ENCODE results near the gene OR5L2. TPM values are rescaled to one million over a fixed set of nuclear protein-coding genes. Genes with fewer than 3 reads are reported as not detected.
"Not testable (repeated sequence)": the region's sequence is repeated elsewhere in the genome, so short reads cannot be mapped to it uniquely, and the experiment has no call there.

OR5L2 gene
- not detected for total RNA-seq
- long read RNA-seq = 0 reads

- DNase-seq (ENCODE audit: low spot score) = no peak
These were observed at the start of gene OR5L2 for GRCh38 chr11:55826919-55827318. Gene OR5L2, plus strand, starts transcription at chr11:55827219. Its CDS starts 0 bp downstream, at chr11:55827219.

- no peak for DNase-seq (ENCODE audit: low spot score)
These were observed 35.4 kb upstream of the OR5L2 start for GRCh38 chr11:55791606-55792005.

DNA sequence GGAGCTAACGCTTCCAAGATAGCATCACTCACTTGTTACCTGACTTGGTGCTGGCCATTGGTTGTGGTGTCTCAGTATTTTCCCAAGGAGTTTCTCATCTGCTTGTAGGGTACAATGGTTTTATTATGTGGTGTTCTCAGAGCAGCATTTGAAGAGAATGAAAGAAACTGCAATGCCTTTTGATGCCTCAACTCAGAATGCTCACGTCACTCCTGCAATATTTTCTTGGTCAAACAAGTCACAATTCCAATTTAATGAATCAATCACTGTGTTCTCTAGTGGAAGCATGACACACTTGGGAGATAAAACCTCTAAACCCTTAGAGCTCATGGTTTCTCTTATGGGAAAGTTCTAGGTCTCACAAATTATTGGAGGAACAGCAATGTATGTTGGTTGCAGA lies 33.7 kb upstream of the OR5L2 start:
- no peak for DNase-seq (ENCODE audit: low spot score)

GRCh38 chr11:55795256-55795655 lies 31.8 kb upstream of the OR5L2 start, which contains the start of gene OR5D14:
Gene OR5D14, plus strand, starts transcription at chr11:55795556. Its CDS starts 0 bp downstream, at chr11:55795556.
- no peak for DNase-seq (ENCODE audit: low spot score)

- no peak for DNase-seq (ENCODE audit: low spot score)
These were observed 20.8 kb upstream of the OR5L2 start for GRCh38 chr11:55806248-55806647.

GRCh38 chr11:55811067-55811466 lies 16.0 kb upstream of the OR5L2 start, which contains the start of gene OR5L1:
Gene OR5L1, plus strand, starts transcription at chr11:55811367. Its CDS starts 100 bp downstream, at chr11:55811467.
- DNase-seq (ENCODE audit: low spot score) = no peak

DNA sequence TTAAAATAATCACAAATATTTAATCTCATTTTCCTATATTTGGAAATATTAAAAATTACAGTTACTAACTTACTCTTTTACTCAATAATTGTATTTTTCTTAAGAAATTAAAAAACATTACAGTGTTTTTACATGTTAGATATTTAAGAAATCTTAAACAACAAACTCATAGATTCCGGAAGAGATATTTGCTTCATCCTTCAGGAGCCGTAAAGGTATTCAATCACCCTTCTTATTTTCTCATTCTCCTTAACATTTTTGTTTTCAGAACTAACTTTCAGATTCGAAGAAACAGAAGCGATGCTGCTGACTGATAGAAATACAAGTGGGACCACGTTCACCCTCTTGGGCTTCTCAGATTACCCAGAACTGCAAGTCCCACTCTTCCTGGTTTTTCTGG lies 7.7 kb upstream of the OR5L2 start, which contains the start of gene OR5D18:
TSS of gene OR5D18 (plus strand) at position 301 of the 400 bp plus-strand sequence. CDS start at position 301, 0 bp downstream.
- no peak for DNase-seq (ENCODE audit: low spot score)

GRCh38 chr11:55838452-55838851 lies 11.4 kb downstream of the OR5L2 start, which contains the start of gene OR5D16:
Gene OR5D16, plus strand, starts transcription at chr11:55838752. Its CDS starts 0 bp downstream, at chr11:55838752.
- no peak for DNase-seq (ENCODE audit: low spot score)

GRCh38 chr11:55847453-55847852 lies 20.4 kb downstream of the OR5L2 start:
- DNase-seq (ENCODE audit: low spot score) = no peak

- DNase-seq (ENCODE audit: low spot score) = no peak
These were observed 22.0 kb downstream of the OR5L2 start for GRCh38 chr11:55849037-55849436.

DNA sequence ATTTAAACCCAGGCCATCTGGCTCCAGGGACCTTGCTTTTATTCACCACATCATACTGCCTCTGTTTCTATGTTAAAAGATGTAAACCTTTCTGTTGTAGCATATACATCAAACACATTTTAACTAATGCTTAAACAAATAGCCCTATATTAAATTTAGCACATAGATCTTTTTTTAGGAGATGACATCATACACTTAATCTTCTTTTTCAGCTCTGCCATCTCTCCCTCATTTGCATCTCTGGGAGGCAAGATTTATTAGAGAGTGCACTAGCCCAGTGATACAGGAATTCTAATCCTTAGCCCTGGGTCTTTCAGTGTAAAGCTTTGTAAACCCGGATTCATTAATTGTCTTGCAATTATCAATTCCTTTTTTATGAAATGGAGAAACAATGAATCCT lies 25.1 kb downstream of the OR5L2 start:
- no peak for DNase-seq (ENCODE audit: low spot score)

DNA sequence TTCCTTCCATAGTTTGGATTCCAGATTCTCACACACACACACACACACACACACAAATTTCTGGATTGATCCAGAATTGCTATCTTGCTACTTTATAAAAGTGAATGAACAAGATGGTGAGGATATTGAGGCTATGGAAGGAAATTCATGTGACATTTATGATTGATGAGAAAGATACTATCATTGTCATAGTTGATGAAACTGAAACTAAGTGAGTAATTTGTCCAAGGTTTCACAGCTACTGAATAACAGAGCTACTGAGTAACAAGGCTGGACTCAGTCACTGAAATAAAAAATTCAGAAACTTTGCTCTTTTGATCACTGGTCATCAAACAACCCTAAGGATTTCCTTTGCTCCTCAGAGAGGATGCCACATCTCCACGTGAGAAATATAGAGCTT lies 27.7 kb downstream of the OR5L2 start:
- DNase-seq (ENCODE audit: low spot score) = no peak

DNA sequence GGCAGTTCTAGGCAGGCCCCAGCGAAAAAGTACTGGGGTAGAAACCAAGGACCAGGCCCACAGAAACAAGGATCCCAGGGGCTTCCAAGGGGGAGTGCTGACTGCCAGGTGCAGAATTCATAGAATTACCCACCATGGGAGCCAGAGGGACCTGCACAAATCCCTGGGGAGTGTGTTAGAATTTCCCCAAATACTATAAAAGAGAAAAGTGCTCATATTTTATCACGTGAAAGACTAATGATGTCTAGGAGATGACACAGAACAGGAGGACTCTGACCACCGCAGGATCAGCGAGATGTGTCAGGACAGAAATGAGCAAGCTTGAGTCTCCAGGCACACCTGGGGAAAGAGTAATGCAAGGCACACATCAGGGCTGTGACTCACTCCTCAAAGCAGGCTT lies 40.3 kb downstream of the OR5L2 start:
- DNase-seq (ENCODE audit: low spot score) = not testable (repeated sequence)

GRCh38 chr11:55872731-55873130 lies 45.7 kb downstream of the OR5L2 start:
- not testable (repeated sequence) for DNase-seq (ENCODE audit: low spot score)

DNA sequence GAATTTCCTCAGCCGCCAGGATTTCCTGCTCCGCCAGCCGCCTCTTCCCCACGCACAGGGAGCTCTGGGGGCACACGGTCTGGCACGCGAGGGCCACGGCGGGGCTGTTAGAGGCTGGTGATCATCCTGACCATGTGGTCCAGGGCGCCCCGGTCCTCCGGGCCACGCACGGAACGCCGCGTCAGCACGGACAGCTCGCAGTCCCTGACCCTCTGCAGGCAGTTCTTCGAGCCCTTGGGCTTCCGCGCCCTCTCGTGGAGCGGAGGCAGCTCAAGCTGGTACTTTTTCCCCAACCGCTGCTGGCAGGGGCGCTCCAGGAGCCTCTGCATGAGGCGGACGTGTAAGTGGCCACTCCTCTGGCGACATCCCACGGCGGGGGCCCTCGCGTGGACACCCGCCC lies 46.1 kb downstream of the OR5L2 start:
- DNase-seq (ENCODE audit: low spot score) = not testable (repeated sequence)

Other genes with a start within 250 kb of the OR5L2 start
- not detected for gene OR4C11, start 219.6 kb upstream of the OR5L2 start, total RNA-seq
- not detected for gene OR4P4, start 192.1 kb upstream of the OR5L2 start, total RNA-seq
- not detected for gene OR4S2, start 178.9 kb upstream of the OR5L2 start, total RNA-seq
- gene OR4C6, start 165.0 kb upstream of the OR5L2 start, total RNA-seq = not detected
- not detected for gene OR5D13, start 53.8 kb upstream of the OR5L2 start, total RNA-seq
- gene OR5D14, start 31.7 kb upstream of the OR5L2 start, total RNA-seq = not detected
- not detected for gene OR5L1, start 15.9 kb upstream of the OR5L2 start, total RNA-seq
- not detected for gene OR5D18, start 7.6 kb upstream of the OR5L2 start, total RNA-seq
- gene OR5D16, start 11.5 kb downstream of the OR5L2 start, total RNA-seq = not detected
- not detected for gene TRIM51, start 56.1 kb downstream of the OR5L2 start, total RNA-seq
- not detected for gene OR5W2, start 87.4 kb downstream of the OR5L2 start, total RNA-seq
- not detected for gene OR5I1, start 109.2 kb downstream of the OR5L2 start, total RNA-seq
- not detected for gene OR10AG1, start 142.7 kb downstream of the OR5L2 start, total RNA-seq
- not detected for gene OR5F1, start 167.4 kb downstream of the OR5L2 start, total RNA-seq
- not detected for gene OR5AS1, start 200.4 kb downstream of the OR5L2 start, total RNA-seq